IMR-90 (cell line): ENCODE results near the gene PPP1R12B. TPM values are rescaled to one million over a fixed set of nuclear protein-coding genes. Genes with fewer than 3 reads are reported as not detected.
"Not testable (repeated sequence)": the region's sequence is repeated elsewhere in the genome, so short reads cannot be mapped to it uniquely, and the experiment has no call there.

Experiments used
- ATAC-seq: fragments of 200-7000 bp; cut with Tn5 transposase; 2 replicates; pipeline ENCODE4 v1.9.1; 2020; ENCODE audit warnings: low read depth, mild to moderate bottlenecking, moderate library complexity
- BruUV-seq: library from RNA; stranded (reverse); fragments of 400-500 nt; replicated peaks from 2 replicates; lab custom pipeline; 2021; lab: Mats Ljungman, UMichigan
- CTCF ChIA-PET: fragments of 300-600 bp; formaldehyde crosslinking; extraction: SDS; loops from one replicate; lab custom pipeline; 2021; ENCODE audit warnings: antibody characterized with exemption; lab: Yijun Ruan, JAX
- POLR2A ChIA-PET: fragments of 300-600 bp; sonication (Branson Sonifier 250); formaldehyde crosslinking; loops from one replicate; lab custom pipeline; 2022; ENCODE audit warnings: antibody characterized with exemption; ENCODE audit not compliant: unreplicated experiment; lab: Charles Lee
- DNase-seq: peaks from one replicate; pipeline ENCODE4 v3.0.0; 2013
- H2AFZ ChIP-seq: replicated peaks from 2 replicates; pipeline ENCODE3; 2013; ENCODE audit warnings: low read length, mild to moderate bottlenecking; ENCODE audit not compliant: poor library complexity
- H2AK5ac ChIP-seq: 2 replicates; pipeline ENCODE4 v1.6.1; 2013; ENCODE audit warnings: low read depth, low read length, inconsistent platforms
- H2AK9ac ChIP-seq: replicated peaks from 2 replicates; pipeline ENCODE3; 2013; ENCODE audit warnings: mild to moderate bottlenecking, low read depth, low read length, moderate library complexity; ENCODE audit not compliant: poor library complexity
- H2BK120ac ChIP-seq: 2 replicates; pipeline ENCODE4 v1.6.1; 2013; ENCODE audit warnings: low read depth, low read length, inconsistent platforms
- H2BK15ac ChIP-seq: 3 replicates; pipeline ENCODE4 v1.6.1; 2013; ENCODE audit warnings: low read depth, low read length, inconsistent platforms
- H2BK20ac ChIP-seq: 2 replicates; pipeline ENCODE4 v1.6.1; 2013; ENCODE audit warnings: low read depth, mild to moderate bottlenecking, inconsistent platforms, low read length, moderate library complexity
- H2BK5ac ChIP-seq: 2 replicates; pipeline ENCODE4 v1.6.1; 2013; ENCODE audit warnings: mild to moderate bottlenecking, low read depth, low read length, inconsistent platforms; ENCODE audit not compliant: poor library complexity, severe bottlenecking
- H3K14ac ChIP-seq: replicated peaks from 2 replicates; pipeline ENCODE4 v1.6.1; 2013; ENCODE audit warnings: low read depth, low read length, inconsistent platforms
- H3K18ac ChIP-seq: 2 replicates; pipeline ENCODE4 v1.6.1; 2013; ENCODE audit warnings: low read depth, low read length, control low read depth
- H3K23ac ChIP-seq: 2 replicates; pipeline ENCODE4 v1.6.1; 2013; ENCODE audit warnings: low read depth, low read length, inconsistent platforms
- H3K27ac ChIP-seq: 2 replicates; pipeline ENCODE4 v1.5.1; 2013; ENCODE audit warnings: mild to moderate bottlenecking, control low read depth, low read length; ENCODE audit not compliant: insufficient read depth
- H3K27me3 ChIP-seq: 2 replicates; pipeline ENCODE4 v1.6.1; 2013; ENCODE audit warnings: low read length; ENCODE audit not compliant: control insufficient read depth, insufficient read depth
- H3K36me3 ChIP-seq: 2 replicates; pipeline ENCODE4 v1.6.1; 2013; ENCODE audit warnings: low read length, mixed read lengths; ENCODE audit not compliant: control insufficient read depth, insufficient read depth
- H3K4ac ChIP-seq: 2 replicates; pipeline ENCODE4 v1.6.1; 2013; ENCODE audit warnings: low read depth, low read length, inconsistent platforms
- H3K4me1 ChIP-seq: 2 replicates; pipeline ENCODE4 v1.6.1; 2013; ENCODE audit warnings: low read length, mixed read lengths; ENCODE audit not compliant: control insufficient read depth, insufficient read depth
- H3K4me2 ChIP-seq: 2 replicates; pipeline ENCODE4 v1.6.1; 2013; ENCODE audit warnings: low read depth, mild to moderate bottlenecking, control low read depth, low read length, moderate library complexity
- H3K4me3 ChIP-seq: 2 replicates; pipeline ENCODE4 v1.5.1; 2013; ENCODE audit warnings: low read depth, mild to moderate bottlenecking, control low read depth, low read length, moderate library complexity; ENCODE audit not compliant: insufficient read depth
- H3K56ac ChIP-seq: 2 replicates; pipeline ENCODE4 v1.6.1; 2013; ENCODE audit warnings: low read length, inconsistent platforms; ENCODE audit not compliant: insufficient read depth; ENCODE audit errors: extremely low read depth
- H3K79me1 ChIP-seq, 2 experiments: 2 replicates each; pipeline ENCODE4 v1.6.1; 2013; ENCODE audit warnings: low read length in 2 of 2, inconsistent platforms in 1 of 2, low read depth in 1 of 2
- H3K9ac ChIP-seq: 2 replicates; pipeline ENCODE4 v1.6.1; 2013; ENCODE audit warnings: low read depth, low read length, control low read depth
- H3K9me1 ChIP-seq: 2 replicates; pipeline ENCODE4 v1.6.1; 2013; ENCODE audit warnings: low read length, inconsistent platforms; ENCODE audit not compliant: insufficient read depth
- H3K9me3 ChIP-seq: 2 replicates; pipeline ENCODE4 v1.6.1; 2013; ENCODE audit warnings: low read length; ENCODE audit not compliant: control insufficient read depth, insufficient read depth
- H4K20me1 ChIP-seq: 2 replicates; pipeline ENCODE4 v1.6.1; 2013; ENCODE audit warnings: low read length, inconsistent platforms; ENCODE audit not compliant: insufficient read depth
- H4K5ac ChIP-seq: 2 replicates; pipeline ENCODE4 v1.6.1; 2013; ENCODE audit warnings: mild to moderate bottlenecking, low read depth, low read length, control low read depth
- H4K8ac ChIP-seq, 2 experiments: 2 replicates each; pipeline ENCODE4 v1.6.1; 2013; ENCODE audit warnings: low read depth in 2 of 2, low read length in 2 of 2, control low read depth in 1 of 2, inconsistent platforms in 1 of 2
- H4K91ac ChIP-seq: 2 replicates; pipeline ENCODE4 v1.6.1; 2013; ENCODE audit warnings: low read depth, low read length, inconsistent platforms; ENCODE audit not compliant: insufficient read depth
- WGBS, 2 experiments: methylation state at CpG; one replicate each; pipeline versions ENCODE4 v1.1.5 to v1.1.7; 2013; ENCODE audit warnings: missing lambda C conversion rate in 2 of 2; ENCODE audit not compliant: insufficient read length in 1 of 2; ENCODE audit errors: extremely low coverage in 2 of 2; 5-methylcytosine and 5-hydroxymethylcytosine counted together
- dilution Hi-C: fragments of 300-500 bp; cut with HindIII; formaldehyde crosslinking; loops from one replicate; pipeline ENCODE4 v1.14.3; 2018; ENCODE audit warnings: low sequenced_read_pairs; ENCODE audit not compliant: unreplicated experiment
- in situ Hi-C: fragments of 300-500 bp; cut with MboI; formaldehyde crosslinking; loops from 3 replicates; pipeline ENCODE4 v1.14.3; 2019; ENCODE audit warnings: low sequenced_read_pairs, inconsistent platforms, mixed read lengths
- intact Hi-C: fragments of 100-400 bp; cut with micrococcal nuclease; formaldehyde crosslinking; loops from 2 replicates; pipeline ENCODE4 v1.10.0; 2022
- polyA plus RNA-seq, 3 experiments: library from polyadenylated mRNA; depleted of rRNA; stranded (reverse); fragments of >200 nt; gene quantifications; 2 replicates each; pipeline ENCODE4 v1.2.3, GENCODE V29; 2012; ENCODE audit warnings: low replicate concordance in 1 of 3
- total RNA-seq: library from RNA; depleted of rRNA; stranded (reverse); fragments of >200 nt; gene quantifications from 2 replicates; pipeline ENCODE4 v1.2.3, GENCODE V29; 2012

Gene PPP1R12B
- total and polyA plus RNA-seq, 2 of the 4 experiments (the other 2 are of a cell fraction) = 8.5 to 12.0 TPM

GRCh38 chr1:202636171-202636570 is 287.7 kb downstream of the PPP1R12B start:
- H2BK20ac ChIP-seq, H3K4ac ChIP-seq, DNase-seq, H3K9me3 ChIP-seq, dilution Hi-C loops, H2AFZ ChIP-seq, intact Hi-C loops, H4K91ac ChIP-seq, H3K14ac ChIP-seq, POLR2A ChIA-PET, BruUV-seq, H3K9ac ChIP-seq, H3K79me1 ChIP-seq, H4K5ac ChIP-seq, H3K27ac ChIP-seq, H3K9me1 ChIP-seq, ATAC-seq, in situ Hi-C loops, H2AK9ac ChIP-seq, H2BK120ac ChIP-seq, H3K4me2 ChIP-seq, H3K18ac ChIP-seq, H3K56ac ChIP-seq, H3K4me1 ChIP-seq, CTCF ChIA-PET, H4K8ac ChIP-seq, H2AK5ac ChIP-seq, H3K36me3 ChIP-seq, H2BK5ac ChIP-seq, H2BK15ac ChIP-seq, H4K20me1 ChIP-seq, H3K4me3 ChIP-seq, H3K23ac ChIP-seq: not testable (repeated sequence)
- peaks cover 13% of the 10 kb centered on the region for H3K27me3 ChIP-seq
- WGBS, 2 experiments = no CpG with 5 or more reads among the region's 3 CpGs

- H2BK20ac ChIP-seq, H3K14ac ChIP-seq, in situ Hi-C loops, H3K4me1 ChIP-seq, POLR2A ChIA-PET, H2BK15ac ChIP-seq, H2AK9ac ChIP-seq, DNase-seq, H3K9me3 ChIP-seq, H3K9me1 ChIP-seq, H3K56ac ChIP-seq, H4K8ac ChIP-seq, H2BK5ac ChIP-seq, H3K23ac ChIP-seq, H3K4ac ChIP-seq, intact Hi-C loops, H3K9ac ChIP-seq, H3K36me3 ChIP-seq, H2AFZ ChIP-seq, H4K5ac ChIP-seq, H3K79me1 ChIP-seq, H3K18ac ChIP-seq, dilution Hi-C loops, H4K91ac ChIP-seq, ATAC-seq, H3K27ac ChIP-seq, H3K4me2 ChIP-seq, H3K4me3 ChIP-seq, H4K20me1 ChIP-seq, BruUV-seq: not testable (repeated sequence)
- H2BK120ac ChIP-seq = peak overlapping the region; percentile 23; the same call in 1 of the 2 replicates
- H3K27me3 ChIP-seq = peaks cover 20% of the 10 kb centered on the region
- CTCF ChIA-PET = interaction anchor here (0.6 kb wide), 1 partner anchor 506 kb away, joined by 3 read pairs; no protein-coding TSS in a partner anchor
- H2AK5ac ChIP-seq = peak overlapping the region; percentile 15; the same call in 1 of the 2 replicates
- WGBS, 2 experiments = 74% methylated on average over 8 of the region's 16 CpGs; no CpG with 5 or more reads in 1 of the 2 experiments
Observed at GRCh38 chr1:202637321-202638018, 289.0 kb downstream of the PPP1R12B start.
